Activated CD4-positive, alpha-beta T cell treated with anti-CD3 and anti-CD28 coated beads for 24 hours (primary cell): Measurements from ENCODE around the gene TBC1D14.
"Not testable (repeated sequence)": the region's sequence is repeated elsewhere in the genome, so short reads cannot be mapped to it uniquely, and the experiment has no call there.

Experiments
- DNase-seq, 2 donors: peaks; one replicate each; pipeline ENCODE4 v3.0.0-alpha.2; 2020; ENCODE audit warnings: low read depth in 2 of 2

Gene TBC1D14

DNA sequence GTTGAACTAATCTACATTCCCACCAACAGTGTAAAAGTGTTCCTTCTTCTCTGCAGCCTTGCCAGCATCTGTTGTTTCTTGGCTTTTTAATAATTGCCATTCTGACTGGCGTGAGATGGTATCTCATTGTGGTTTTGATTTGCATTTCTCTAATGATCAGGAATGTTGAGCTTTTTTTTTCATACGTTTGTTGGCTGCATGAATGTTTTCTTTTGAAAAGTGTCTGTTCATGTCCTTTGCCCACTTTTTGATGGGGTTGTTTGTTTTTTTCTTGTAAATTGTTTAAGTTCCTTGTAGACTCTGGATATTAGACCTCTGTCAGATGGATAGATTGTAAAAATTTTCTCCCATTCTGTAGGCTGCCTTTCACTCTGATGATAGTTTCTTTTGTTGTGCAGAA, 170.3 kb downstream of the TBC1D14 start:
- not testable (repeated sequence) for DNase-seq
